HG03469 (cell line): Measurements from ENCODE around the gene SFTA2.
"Not testable (repeated sequence)": the region's sequence is repeated elsewhere in the genome, so short reads cannot be mapped to it uniquely, and the experiment has no call there.

Source experiments
- ATAC-seq: cut with Tn5 transposase; IDR thresholded peaks from one replicate; pipeline ENCODE4 v1.9.1; 2021; ENCODE audit warnings: mild to moderate bottlenecking, moderate library complexity, moderate number of reproducible peaks; ENCODE audit not compliant: unreplicated experiment

Gene SFTA2

DNA sequence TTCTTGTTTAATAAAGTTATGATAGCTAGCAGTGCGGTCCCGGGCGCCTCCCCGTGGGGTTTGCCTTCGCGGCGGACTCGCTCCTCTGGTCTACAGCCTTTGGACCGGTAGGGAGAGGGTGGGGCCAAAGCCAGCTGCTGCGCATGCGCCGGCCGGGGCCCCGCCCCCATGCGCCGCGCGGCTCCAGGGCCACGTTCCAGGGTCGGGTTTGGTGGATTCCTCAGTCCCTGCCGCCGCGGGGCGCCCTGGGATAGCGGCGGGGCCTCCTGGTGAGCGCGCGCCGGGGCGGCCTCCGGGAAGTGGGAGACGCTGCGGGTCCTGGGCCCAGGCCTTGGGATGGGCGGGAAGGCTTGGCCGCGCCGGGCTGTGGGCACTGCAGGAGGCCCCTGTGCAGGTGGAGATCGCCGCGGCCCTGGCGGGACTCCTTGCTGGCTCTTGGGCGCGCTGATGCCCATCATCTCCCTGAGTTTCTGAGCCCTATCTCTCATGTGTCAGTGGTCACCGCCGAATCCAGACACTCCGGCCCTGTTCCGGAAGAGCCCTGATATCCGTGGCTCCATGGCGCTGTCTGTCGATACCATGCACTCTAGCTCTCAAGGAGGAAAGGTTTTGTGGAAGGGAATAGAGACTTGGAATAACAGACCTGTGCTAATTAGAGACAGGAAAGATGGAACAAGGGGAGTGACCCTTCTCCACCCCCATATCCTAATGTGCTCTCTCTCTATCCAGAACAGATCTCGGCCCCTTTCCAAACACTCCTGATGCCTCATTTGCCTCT lies 17.7 kb downstream of the SFTA2 start, which contains the start of gene VARS2:
Gene VARS2, plus strand, starts transcription at position 163 of the 778 bp plus-strand sequence. Its CDS starts 599 bp downstream, at position 762.
- peak; percentile 71 for ATAC-seq

DNA sequence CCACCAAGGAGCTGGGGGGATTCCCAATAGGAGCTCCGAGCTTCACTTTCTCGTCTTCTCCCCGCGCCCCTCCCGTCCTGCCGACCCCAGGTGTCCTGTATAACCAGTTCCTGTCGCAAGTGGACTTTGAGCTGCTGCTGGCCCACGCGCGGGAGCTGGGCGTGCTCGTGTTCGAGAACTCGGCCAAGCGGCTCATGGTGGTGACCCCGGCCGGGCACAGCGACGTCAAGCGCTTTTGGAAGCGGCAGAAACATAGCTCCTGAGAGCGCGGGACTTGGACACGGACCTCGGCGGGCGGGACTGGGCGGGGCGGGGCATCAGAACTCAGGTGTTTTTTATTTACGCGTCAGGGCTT lies 18.3 kb downstream of the SFTA2 start:
- ATAC-seq: no peak

DNA sequence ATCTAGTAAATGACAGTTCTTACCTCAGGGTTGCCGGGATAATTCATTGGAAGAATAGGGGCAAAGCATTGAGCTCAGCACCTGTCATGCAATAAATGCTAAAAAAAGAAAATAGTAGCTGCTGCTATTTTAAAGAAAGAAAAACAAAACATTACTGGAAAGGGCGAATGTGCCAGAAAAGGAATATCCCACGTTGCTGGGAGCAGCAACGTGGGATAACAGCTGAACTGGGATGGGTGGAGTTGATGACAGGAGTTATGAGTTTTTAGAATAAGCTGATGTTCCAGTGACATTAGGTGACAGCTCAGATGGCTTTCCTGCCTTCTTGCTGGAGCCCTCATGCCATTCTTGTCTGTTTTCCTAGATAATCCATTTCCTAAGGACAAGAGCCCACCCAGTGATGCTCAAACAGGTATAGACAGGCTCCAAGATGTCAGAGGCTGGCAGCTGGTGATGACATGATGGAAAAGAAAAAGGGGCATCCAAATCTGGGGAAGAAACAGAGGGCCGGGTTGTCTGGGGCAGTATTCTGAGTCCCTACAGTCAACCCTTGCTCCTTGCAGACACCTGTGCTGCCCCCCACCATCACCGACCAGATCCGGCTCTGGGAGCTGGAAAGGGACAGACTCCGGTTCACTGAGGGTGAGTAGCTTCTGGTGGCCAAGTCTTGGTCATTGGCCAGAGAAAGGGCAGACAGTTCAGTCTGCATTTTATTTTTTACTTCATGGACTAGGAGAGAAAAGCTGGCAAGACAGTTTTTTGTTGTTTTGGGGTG lies 19.0 kb downstream of the SFTA2 start:
- ATAC-seq: no peak

DNA sequence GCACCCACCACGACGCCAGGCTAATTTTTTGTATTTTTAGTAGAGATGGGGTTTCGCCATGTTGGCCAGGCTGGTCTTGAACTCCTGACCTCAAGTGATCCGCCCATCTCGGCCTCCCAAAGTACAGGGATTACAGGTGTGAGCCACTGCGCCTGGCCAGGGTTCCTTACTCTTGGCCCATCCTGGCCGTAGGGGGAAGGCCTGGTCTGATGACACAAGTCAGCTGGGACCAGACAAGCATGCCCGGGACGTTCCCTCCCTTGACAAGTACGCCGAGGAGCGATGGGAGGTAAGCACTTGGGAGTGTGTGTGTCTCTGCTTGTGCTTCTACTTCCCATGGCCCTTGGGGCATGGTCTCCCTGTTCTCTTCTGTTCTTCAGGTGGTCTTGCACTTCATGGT lies 21.5 kb downstream of the SFTA2 start:
- not testable (repeated sequence) for ATAC-seq

DNA sequence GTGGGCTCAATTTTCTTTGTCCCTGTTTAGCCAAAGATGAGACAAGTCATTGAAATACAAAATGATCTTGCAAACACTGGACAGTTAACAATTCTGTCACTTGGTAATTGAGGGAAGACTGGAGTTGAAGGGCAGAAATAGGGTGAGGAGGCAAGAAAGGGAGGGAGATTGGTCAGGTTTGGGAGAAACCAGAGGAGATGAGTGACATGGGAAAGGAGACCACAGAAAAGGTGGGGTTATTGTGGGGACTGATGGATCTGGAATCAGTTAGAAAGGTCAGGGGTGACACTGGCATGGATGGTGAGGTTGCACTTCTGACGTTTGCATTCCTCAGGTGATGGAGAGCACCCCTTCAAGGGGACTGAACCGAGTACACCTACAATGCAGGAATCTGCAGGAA lies 23.3 kb downstream of the SFTA2 start:
- ATAC-seq: no peak

DNA sequence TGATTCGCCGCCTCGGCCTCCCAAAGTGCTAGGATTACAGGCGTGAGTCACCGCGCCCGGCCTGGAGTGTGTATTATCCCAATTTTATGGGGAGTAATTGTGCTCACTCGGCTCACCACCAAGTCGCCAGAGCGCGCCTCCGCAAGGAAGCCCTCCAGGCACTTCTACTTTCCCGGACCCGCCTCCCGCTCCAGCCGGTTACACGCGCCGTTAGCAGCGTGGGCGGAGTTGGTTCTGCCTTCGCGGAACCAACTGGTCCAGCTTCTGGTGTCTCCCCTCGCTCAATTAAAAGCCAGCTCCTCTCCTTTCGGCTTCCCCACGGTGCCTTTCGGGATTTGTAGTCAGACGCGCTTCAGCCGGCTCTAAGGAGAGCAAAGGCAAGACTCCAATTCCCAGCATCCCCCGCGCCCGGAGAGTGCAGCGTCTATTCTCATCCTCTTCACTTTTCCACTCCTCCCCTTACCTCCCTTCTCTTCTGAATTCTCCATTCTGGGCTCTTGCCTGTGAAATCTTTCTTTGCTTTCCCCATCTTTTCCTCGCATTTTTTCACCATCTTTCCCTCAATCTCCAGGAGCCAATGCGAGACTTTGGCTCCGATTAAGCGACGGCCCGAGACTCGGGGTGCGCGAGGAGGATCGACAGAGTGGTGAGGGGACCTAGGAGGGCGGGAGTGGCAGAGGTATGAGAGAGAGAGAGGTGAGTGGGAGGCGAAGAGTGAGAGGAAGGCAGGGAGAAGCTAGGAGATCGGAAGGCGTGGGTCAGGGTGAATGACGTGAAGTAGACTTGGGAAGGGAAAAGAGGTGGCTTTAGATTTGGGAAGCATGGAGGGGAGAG lies 24.0 kb downstream of the SFTA2 start, which contains the start of gene GTF2H4:
Gene GTF2H4, plus strand, starts transcription at position 450 of the 834 bp plus-strand sequence.
- peak; percentile 68 for ATAC-seq

DNA sequence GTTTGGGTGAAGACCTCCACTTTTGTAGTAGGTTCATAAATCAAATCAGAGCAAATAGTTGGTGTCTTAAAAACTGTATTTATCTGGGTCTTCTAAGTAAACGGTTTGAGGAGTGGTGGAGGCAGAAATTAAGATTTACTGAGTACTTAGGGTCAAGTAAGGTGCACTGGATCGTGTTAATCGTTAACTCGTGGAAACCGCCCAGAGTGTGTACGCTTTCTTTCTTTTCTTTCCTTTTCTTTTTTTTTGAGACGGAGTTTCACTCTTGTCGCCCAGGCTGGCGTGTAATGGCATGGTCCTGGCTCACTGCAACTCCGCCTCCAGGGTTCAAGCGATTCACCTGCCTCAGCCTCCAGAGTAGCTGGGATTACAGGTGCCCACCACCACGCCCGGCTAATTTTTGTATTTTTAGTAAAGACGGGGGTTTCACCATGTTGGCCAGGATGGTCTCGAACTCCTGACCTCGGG lies 24.6 kb downstream of the SFTA2 start:
- not testable (repeated sequence) for ATAC-seq

DNA sequence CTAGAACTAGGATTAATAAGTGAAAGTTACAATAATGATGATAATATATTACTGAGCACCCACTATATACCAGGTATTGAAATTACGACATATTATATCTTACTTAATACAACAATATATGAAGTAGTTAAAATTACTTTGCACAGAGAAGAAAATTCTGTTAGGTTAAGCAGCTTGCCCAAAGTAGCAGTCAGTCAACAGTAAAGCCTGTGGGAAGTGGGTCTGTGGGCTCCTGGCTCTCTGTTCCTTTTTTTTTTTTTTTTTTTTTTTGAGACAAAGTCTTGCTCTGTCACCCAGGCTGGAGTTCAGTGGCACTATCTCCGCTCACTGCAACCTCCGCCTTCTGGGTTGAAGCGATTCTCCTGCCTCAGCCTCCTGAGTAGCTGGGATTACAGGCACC lies 28.7 kb downstream of the SFTA2 start:
- ATAC-seq: no peak

DNA sequence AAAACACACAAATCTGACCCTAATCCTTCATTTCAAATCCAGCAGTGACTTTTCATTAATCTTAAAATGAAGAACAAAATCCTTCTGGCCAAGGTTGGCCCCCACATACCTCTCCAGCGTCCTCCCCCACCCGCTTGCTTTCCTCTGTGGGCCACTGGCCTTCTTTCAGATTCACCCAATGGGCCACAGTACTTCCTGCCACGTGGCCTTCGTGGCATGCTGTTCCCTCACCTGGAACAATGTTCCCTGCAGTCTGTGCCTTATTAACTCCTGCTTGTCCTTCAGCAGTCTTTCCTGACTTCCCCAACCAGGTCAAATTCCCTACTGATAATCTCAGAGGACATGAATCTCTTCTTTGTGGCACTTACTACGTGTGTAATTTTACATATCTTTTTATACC lies 29.3 kb downstream of the SFTA2 start:
- no peak for ATAC-seq

DNA sequence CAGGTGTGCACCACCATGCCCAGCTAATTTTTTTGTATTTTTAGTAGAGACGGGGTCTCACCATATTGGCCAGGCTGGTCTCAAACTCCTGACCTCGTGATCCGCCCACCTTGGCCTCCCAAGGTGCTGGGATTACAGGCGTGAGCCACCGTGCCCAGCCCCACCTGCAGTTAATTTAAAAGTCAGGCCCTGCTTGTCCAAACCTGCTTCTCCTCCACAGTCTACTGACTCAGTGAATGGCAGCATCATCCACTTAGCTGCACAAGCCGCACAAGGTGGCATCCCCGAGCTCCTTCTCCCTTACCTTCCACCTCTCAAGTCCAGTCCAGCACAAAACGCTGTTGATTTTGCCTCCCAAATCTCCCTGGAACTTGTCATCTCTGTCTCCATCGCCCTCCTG lies 29.8 kb downstream of the SFTA2 start:
- not testable (repeated sequence) for ATAC-seq

DNA sequence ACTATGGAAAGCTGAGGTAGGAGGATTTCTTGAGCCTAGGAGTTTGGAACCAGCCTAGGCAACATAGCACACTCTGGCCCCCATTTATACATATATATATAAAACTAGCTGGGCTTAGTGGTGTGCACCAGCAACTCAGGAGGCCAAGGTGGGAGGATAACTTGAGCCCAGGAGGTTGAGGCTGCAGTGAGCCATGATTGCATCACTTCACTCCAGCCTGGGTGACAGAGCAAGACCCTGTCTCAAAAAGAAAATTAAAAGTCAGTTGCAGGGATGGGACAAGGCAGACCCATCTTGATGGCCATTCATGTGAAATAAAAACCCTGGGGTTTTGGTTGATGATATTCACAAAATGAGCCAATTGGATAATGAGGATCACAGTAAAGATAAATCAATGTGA lies 30.5 kb downstream of the SFTA2 start:
- ATAC-seq: no peak

DNA sequence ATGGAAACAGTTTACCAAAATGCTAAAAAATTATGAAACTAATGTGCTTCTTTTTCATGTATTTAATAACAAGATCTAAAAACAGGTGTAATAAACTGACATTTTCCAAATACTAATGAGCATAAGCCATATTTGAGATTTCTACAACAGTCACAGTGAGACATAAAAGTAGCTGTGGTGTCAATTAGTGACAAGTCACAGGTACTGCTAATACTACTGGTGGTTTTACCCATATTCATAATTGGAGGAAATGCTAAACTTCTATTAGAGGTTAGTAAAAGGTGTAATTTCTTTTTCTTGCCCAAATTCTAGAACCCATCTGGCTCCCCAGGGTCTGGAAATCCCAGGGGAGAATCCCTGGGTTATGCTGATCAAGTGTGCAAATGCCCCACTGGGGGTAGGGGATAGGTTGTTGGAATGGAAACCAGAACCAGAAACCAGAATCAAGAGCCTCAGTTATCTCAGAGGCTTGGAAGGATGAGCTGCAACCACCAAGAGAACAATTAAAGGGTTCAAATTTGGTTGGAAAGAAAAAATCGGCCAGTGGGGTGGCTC lies 31.0 kb downstream of the SFTA2 start:
- ATAC-seq: no peak

DNA sequence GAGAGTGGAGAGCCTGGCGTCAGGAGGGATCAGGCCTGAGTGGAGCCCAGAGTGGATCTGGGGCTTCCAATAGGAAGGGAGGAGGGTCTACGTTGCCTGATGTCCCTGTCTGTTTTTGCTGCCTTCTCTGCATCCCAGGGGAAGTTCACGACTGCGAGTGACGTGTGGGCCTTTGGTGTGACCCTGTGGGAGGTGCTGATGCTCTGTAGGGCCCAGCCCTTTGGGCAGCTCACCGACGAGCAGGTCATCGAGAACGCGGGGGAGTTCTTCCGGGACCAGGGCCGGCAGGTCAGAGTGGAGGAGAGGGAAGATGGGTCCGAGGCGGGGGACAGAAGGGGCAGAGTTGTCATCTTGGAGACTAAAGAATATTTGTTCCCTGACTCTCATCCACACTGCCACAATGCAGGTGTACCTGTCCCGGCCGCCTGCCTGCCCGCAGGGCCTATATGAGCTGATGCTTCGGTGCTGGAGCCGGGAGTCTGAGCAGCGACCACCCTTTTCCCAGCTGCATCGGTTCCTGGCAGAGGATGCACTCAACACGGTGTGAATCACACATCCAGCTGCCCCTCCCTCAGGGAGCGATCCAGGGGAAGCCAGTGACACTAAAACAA lies 33.1 kb downstream of the SFTA2 start:
- ATAC-seq: no peak

DNA sequence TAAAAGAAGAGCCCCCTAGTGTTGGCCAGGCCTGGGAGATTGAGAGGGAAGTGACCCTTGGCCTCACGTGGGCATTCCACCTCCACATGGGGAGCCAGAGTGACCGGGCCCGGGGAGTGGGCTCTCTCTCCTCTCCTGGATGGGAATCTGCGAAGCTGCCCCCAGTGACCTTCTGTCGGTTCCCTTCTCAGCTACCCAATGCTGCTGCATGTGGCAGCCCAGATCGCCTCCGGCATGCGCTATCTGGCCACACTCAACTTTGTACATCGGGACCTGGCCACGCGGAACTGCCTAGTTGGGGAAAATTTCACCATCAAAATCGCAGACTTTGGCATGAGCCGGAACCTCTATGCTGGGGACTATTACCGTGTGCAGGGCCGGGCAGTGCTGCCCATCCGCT lies 34.1 kb downstream of the SFTA2 start:
- ATAC-seq: no peak

DNA sequence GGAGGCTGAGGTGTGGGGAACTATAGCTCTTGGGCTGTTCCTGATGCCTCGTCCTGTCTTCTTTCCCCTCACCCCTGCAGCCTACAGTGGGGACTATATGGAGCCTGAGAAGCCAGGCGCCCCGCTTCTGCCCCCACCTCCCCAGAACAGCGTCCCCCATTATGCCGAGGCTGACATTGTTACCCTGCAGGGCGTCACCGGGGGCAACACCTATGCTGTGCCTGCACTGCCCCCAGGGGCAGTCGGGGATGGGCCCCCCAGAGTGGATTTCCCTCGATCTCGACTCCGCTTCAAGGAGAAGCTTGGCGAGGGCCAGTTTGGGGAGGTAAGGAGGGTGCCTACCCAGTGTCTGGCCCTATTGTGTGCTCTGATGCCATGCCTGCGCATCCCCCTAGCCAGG lies 35.4 kb downstream of the SFTA2 start:
- ATAC-seq: no peak

DNA sequence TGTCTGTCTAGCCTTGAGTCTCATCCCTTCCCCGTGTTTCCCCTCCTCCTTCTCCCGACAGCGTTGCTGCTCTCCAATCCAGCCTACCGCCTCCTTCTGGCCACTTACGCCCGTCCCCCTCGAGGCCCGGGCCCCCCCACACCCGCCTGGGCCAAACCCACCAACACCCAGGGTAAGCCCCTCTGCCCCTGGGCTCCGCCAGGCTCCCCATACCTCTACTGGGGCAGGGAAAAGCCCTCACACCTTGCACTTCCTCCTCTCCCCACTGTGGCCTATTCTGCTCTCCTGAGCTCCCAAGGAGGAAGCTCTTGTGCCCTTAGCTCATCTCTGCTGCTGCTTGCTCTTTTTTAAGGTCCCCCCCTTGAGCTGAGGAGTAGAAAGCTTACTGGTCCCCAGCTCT lies 36.6 kb downstream of the SFTA2 start:
- no peak for ATAC-seq

DNA sequence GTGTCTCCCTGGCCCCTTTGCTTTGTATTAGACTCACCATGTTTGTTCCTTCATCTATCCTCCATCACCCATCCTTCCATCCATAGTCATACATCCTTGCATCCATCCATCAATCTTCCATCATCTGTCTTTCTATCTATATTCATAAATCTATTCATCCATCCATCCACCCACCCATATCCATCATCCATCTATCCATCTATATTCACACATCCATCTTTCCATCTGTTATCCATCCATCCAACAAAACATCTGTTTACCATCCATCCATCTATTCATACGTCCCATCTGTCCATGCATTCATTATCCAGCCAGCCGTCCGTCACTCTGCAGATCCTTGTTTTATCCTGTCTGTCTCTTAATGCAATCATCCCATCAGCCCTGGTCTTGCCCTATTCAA lies 37.0 kb downstream of the SFTA2 start:
- ATAC-seq: no peak

DNA sequence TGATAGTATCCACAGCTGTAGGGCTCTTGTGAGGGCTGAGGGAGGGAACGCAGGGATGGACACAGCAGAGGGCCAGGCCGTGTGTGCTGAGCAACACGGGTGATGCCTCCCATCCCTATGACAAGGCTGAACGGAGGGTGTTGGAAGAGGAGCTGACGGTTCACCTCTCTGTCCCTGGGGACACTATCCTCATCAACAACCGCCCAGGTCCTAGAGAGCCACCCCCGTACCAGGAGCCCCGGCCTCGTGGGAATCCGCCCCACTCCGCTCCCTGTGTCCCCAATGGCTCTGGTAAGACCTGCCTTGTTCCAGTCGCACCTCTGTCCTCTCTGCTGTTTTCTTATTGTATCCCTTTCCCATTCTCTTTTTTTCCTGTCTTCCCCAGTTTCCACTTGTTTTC lies 37.6 kb downstream of the SFTA2 start:
- ATAC-seq: no peak

DNA sequence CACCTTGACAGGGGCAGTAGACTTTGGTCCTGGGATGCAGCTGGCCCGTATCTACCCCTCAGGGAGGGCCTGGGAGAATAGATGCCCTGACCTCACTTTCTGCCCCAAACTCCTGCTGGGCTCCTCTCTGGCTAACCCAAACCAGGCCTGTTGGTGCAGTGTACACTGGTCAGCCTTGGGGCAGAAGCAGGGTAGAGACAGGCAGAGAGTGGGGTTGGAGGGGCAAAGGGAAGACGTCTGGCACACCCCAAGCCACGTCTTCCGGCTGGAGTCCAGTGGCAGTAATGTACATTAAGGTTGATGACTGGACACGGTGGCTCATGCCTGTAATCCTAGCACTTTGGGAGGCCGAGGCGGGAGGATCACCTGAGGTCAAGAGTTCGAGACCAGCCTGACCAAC lies 38.3 kb downstream of the SFTA2 start:
- ATAC-seq: no peak

DNA sequence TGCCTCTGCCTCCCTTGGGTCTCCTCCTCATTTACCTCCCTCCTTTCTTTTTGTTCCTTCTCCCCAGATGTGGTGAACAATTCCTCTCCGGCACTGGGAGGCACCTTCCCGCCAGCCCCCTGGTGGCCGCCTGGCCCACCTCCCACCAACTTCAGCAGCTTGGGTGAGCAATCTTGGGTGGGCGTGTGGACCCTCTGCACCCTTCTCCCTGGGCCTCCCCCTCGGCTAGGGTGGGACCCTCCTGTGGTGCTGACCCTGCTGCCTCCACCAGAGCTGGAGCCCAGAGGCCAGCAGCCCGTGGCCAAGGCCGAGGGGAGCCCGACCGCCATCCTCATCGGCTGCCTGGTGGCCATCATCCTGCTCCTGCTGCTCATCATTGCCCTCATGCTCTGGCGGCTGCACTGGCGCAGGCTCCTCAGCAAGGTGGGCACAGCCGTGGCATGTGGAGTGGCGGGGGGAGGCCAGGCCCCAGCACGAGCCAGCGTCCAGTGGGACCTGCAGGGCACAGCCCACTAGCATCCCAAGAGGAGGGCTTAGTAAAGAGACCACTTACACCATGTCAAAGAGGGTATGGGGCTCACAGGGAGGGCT lies 38.9 kb downstream of the SFTA2 start:
- no peak for ATAC-seq
